Endothelial cell of umbilical vein (primary cell): ENCODE results near the gene RFNG. TPM values are rescaled to one million over a fixed set of nuclear protein-coding genes. Genes with fewer than 3 reads are reported as not detected.

Source experiments
- BruUV-seq: library from RNA; stranded (reverse); fragments of 400-500 nt; replicated peaks from 2 replicates; lab custom pipeline; 2021; lab: Mats Ljungman, UMichigan
- CTCF ChIA-PET: fragments of 300-600, 350-600 bp; sonication (Branson Sonifier 250); formaldehyde crosslinking; loops from one replicate; lab custom pipeline; 2021; ENCODE audit warnings: antibody characterized with exemption, inconsistent platforms; lab: Charles Lee
- POLR2A ChIA-PET: fragments of 300-600, 350-600 bp; sonication (Branson Sonifier 250); formaldehyde crosslinking; loops from one replicate; lab custom pipeline; 2021; ENCODE audit warnings: antibody characterized with exemption, inconsistent platforms; lab: Charles Lee
- DNase-seq: peaks from one replicate; pipeline ENCODE4 v3.0.0-alpha.2; 2011; ENCODE audit warnings: low read depth, low spot score
- FAIRE-seq: peaks from 2 replicates; lab custom pipeline; 2011; peaks lifted over from hg19 to GRCh38; lab: Jason Lieb, UNC
- H2AFZ ChIP-seq: 2 replicates; pipeline ENCODE4 v1.6.0; 2012; ENCODE audit warnings: low read depth, low read length, control low read depth, inconsistent platforms
- H3K27ac ChIP-seq: 2 replicates; pipeline ENCODE4 v1.5.1; 2011; ENCODE audit warnings: low read depth, mild to moderate bottlenecking, control low read depth, low read length, moderate library complexity; ENCODE audit not compliant: insufficient read depth
- H3K27me3 ChIP-seq, 2 experiments: 2 replicates each; pipeline versions ENCODE4 v1.6.0 to v1.6.1; 2011; ENCODE audit warnings: low read length in 2 of 2, mixed read lengths in 1 of 2; ENCODE audit not compliant: control insufficient read depth in 2 of 2, insufficient read depth in 2 of 2
- H3K36me3 ChIP-seq, 2 experiments: 2 replicates in 1 of 2; 3 replicates in 1 of 2; pipeline ENCODE4 v1.5.1; 2011; ENCODE audit warnings: low read length in 2 of 2, mild to moderate bottlenecking in 1 of 2, moderate library complexity in 1 of 2; ENCODE audit not compliant: control insufficient read depth in 2 of 2, insufficient read depth in 2 of 2; ENCODE audit errors: extremely low read depth in 1 of 2
- H3K4me1 ChIP-seq: 3 replicates; pipeline ENCODE4 v1.5.1; 2011; ENCODE audit warnings: mild to moderate bottlenecking, low read length; ENCODE audit not compliant: control insufficient read depth, insufficient read depth; ENCODE audit errors: extremely low read depth
- H3K4me2 ChIP-seq: 2 replicates; pipeline ENCODE4 v1.6.1; 2011; ENCODE audit warnings: low read length, control low read depth, mixed read lengths; ENCODE audit not compliant: insufficient read depth
- H3K4me3 ChIP-seq, 3 experiments: fragments of 200-600 bp in 1 of 3; sonication (generic), shearing (Covaris generic) in 1 of 3; replicated peaks in 1 of 3; 2 replicates each; pipeline ENCODE4 v1.5.1; 2011 to 2016; ENCODE audit warnings: control low read depth in 3 of 3, low read length in 3 of 3, mild to moderate bottlenecking in 2 of 3, inconsistent platforms in 1 of 3, low read depth in 1 of 3, moderate library complexity in 1 of 3; ENCODE audit not compliant: insufficient read depth in 1 of 3
- H3K79me2 ChIP-seq: 2 replicates; pipeline ENCODE4 v1.6.0; 2012; ENCODE audit warnings: low read length, inconsistent platforms; ENCODE audit not compliant: control insufficient read depth, insufficient read depth
- H3K9ac ChIP-seq: replicated peaks from 2 replicates; pipeline ENCODE3; 2011; ENCODE audit warnings: low read length, control low read depth; ENCODE audit not compliant: insufficient read depth; ENCODE audit errors: extremely low read depth
- H3K9me1 ChIP-seq: replicated peaks from 3 replicates; pipeline ENCODE4 v1.6.0; 2011; ENCODE audit warnings: mild to moderate bottlenecking, low read length; ENCODE audit not compliant: control insufficient read depth, insufficient read depth; ENCODE audit errors: extremely low read depth
- H3K9me3 ChIP-seq: replicated peaks from 2 replicates; pipeline ENCODE4 v1.5.1; 2012; ENCODE audit warnings: low read length, inconsistent platforms; ENCODE audit not compliant: control insufficient read depth, insufficient read depth
- H4K20me1 ChIP-seq: replicated peaks from 2 replicates; pipeline ENCODE3; 2011; ENCODE audit warnings: mild to moderate bottlenecking, low read length; ENCODE audit not compliant: control insufficient read depth, insufficient read depth; ENCODE audit errors: extremely low read depth
- CTCF ChIP-seq, 2 donors: IDR thresholded peaks; 1 replicate in 1 of 2; 2 replicates in 1 of 2; pipeline ENCODE4 v1.5.1; 2011; ENCODE audit warnings: low read length in 2 of 2, mild to moderate bottlenecking in 2 of 2, moderate library complexity in 2 of 2, control low read depth in 1 of 2, inconsistent platforms in 1 of 2, low read depth in 1 of 2; ENCODE audit not compliant: insufficient read depth in 1 of 2; ENCODE audit errors: extremely low read depth in 1 of 2
- EZH2 ChIP-seq: IDR thresholded peaks from 2 replicates; pipeline ENCODE4 v1.6.1; 2012; ENCODE audit warnings: borderline replicate concordance, low read depth, mild to moderate bottlenecking, moderate library complexity, low read length, inconsistent platforms; ENCODE audit not compliant: severe bottlenecking
- FOS ChIP-seq: IDR thresholded peaks from 2 replicates; pipeline ENCODE4 v1.6.1; 2011; ENCODE audit warnings: mild to moderate bottlenecking, low read length, moderate library complexity, borderline replicate concordance; ENCODE audit not compliant: insufficient read depth
- GATA2 ChIP-seq: IDR thresholded peaks from 2 replicates; pipeline ENCODE4 v1.7.0; 2011; ENCODE audit warnings: low read depth, mild to moderate bottlenecking, moderate library complexity, mixed read lengths, low read length; ENCODE audit not compliant: insufficient read length, insufficient read depth
- JUN ChIP-seq: IDR thresholded peaks from 2 replicates; pipeline ENCODE4 v1.6.1; 2011; ENCODE audit warnings: borderline replicate concordance, low read depth; ENCODE audit not compliant: insufficient read length, insufficient read depth
- MAX ChIP-seq: IDR thresholded peaks from 2 replicates; pipeline ENCODE4 v1.6.1; 2011; ENCODE audit not compliant: insufficient read depth, insufficient read length
- MYC ChIP-seq: IDR thresholded peaks from one replicate; pipeline ENCODE4 v1.6.1; 2011; ENCODE audit warnings: mild to moderate bottlenecking, low read depth, low read length
- POLR2A ChIP-seq: IDR thresholded peaks from 2 replicates; pipeline ENCODE4 v1.6.1; 2012; ENCODE audit warnings: low read depth, mild to moderate bottlenecking, control low read depth, low read length
- POLR2AphosphoS5 ChIP-seq: IDR thresholded peaks from 2 replicates; pipeline ENCODE4 v1.6.1; 2012; ENCODE audit warnings: low read depth, mild to moderate bottlenecking, control low read depth, low read length, moderate library complexity; ENCODE audit not compliant: insufficient read depth
- dilution Hi-C: fragments of 300-500 bp; cut with MboI; formaldehyde crosslinking; loops from one replicate; pipeline ENCODE4 v1.15.0; 2019; ENCODE audit warnings: low sequenced_read_pairs; ENCODE audit not compliant: extremely low pct_ligation_motif_present
- intact Hi-C: fragments of 100-400 bp; cut with micrococcal nuclease; formaldehyde crosslinking; loops from one replicate; pipeline ENCODE4 v1.10.0; 2022
- polyA plus RNA-seq, 4 experiments: library from polyadenylated mRNA; depleted of rRNA in 3 of 4; stranded (reverse) in 3 of 4; unstranded in 1 of 4; fragments of >200 nt; gene quantifications; 2 replicates each; pipeline versions ENCODE4 v1.2.1 to v1.2.3, GENCODE V29; 2011 to 2012; ENCODE audit warnings: missing spikeins in 1 of 4
- total RNA-seq: library from RNA; stranded (reverse); gene quantifications from 2 replicates; pipeline ENCODE4 v1.2.3, GENCODE V29; 2021

The RFNG gene
- total and polyA plus RNA-seq, 2 donors (not counting 3 experiments of a cell fraction or from before 2014, with no cell fraction given): 33.7 to 40.0 TPM

GRCh38 chr17:81999976-82000802 lies 51.4 kb downstream of the RFNG start:
- dilution Hi-C loops: no loop called here
- POLR2A ChIA-PET: no interaction called here
- peaks cover 13% of the 10 kb centered on the region for H3K4me1 ChIP-seq

GRCh38 chr17:81999587-81999975 lies 52.0 kb downstream of the RFNG start:
- dilution Hi-C loops (no loop called here), intact Hi-C loops (no loop called here)
- CTCF ChIA-PET: no interaction called here
- Histone ChIP-seq H3K36me3 (no peaks in the 10 kb centered on the region), H3K4me3 (no peak overlapping the region), H3K27ac (no peak overlapping the region), H3K79me2 (no peaks in the 10 kb centered on the region), H2AFZ (no peak overlapping the region), H4K20me1 (no peaks in the 10 kb centered on the region), H3K9me3 (no peaks in the 10 kb centered on the region), H3K9me1 (no peaks in the 10 kb centered on the region), H3K9ac (no peak overlapping the region), H3K4me1 (peaks cover 13% of the 10 kb centered on the region), H3K27me3 (no peaks in the 10 kb centered on the region), H3K4me2 (no peak overlapping the region)
- DNase-seq (no peak), FAIRE-seq (no peak)
- POLR2A ChIA-PET: no interaction called here
- no TSS peak for BruUV-seq
- TF ChIP-seq MAX (no peak), EZH2 (no peak), POLR2AphosphoS5 (no peak), GATA2 (no peak), POLR2A (no peak), FOS (no peak), JUN (no peak), CTCF (IDR thresholded peaks at IDR 0.05; ENCODE audit: extremely low read depth in 1 of 2, insufficient read depth in 1 of 2, low read depth in 1 of 2, low read length in 2 of 2) (no peak), MYC (no peak)

More at GRCh38 chr17:81999976-82000802, 51.4 kb downstream of the RFNG start:
- Histone ChIP-seq H3K9ac (no peak overlapping the region), H3K27me3 (no peaks in the 10 kb centered on the region), H2AFZ (no peak overlapping the region), H3K4me3 (no peak overlapping the region), H3K36me3 (no peaks in the 10 kb centered on the region), H3K9me1 (no peaks in the 10 kb centered on the region), H3K9me3 (no peaks in the 10 kb centered on the region), H4K20me1 (no peaks in the 10 kb centered on the region), H3K27ac (no peak overlapping the region), H3K79me2 (no peaks in the 10 kb centered on the region), H3K4me2 (no peak overlapping the region)
- no TSS peak for BruUV-seq
- intact Hi-C loops: loop anchor here (5.0 kb wide), 1 partner anchor 73 kb away; the partner anchor contains the start of gene MAFG
- CTCF ChIA-PET: no interaction called here
- no peak for DNase-seq
- no peak for FAIRE-seq
- TF ChIP-seq MAX (no peak), GATA2 (no peak), POLR2A (no peak), POLR2AphosphoS5 (no peak), JUN (no peak)
